Suprapubic skin (tissue), 4 donors: Measurements from ENCODE around the gene SUFU.

Experiments
- CTCF ChIP-seq, 2 donors: fragments of 200-600 bp in 1 of 2; fragments of 450-650 bp in 1 of 2; sonication (generic) in 1 of 2; IDR thresholded peaks; one replicate each; pipeline ENCODE4 v1.5.1; 2016 to 2019; ENCODE audit warnings: antibody characterized with exemption in 2 of 2, mild to moderate bottlenecking in 1 of 2, moderate library complexity in 1 of 2
- EP300 ChIP-seq: sonication (generic); formaldehyde crosslinking; IDR thresholded peaks from one replicate; pipeline ENCODE4 v1.6.1; 2017; ENCODE audit warnings: antibody characterized with exemption
- POLR2A ChIP-seq, 2 donors: fragments of 450-650 bp; IDR thresholded peaks; one replicate each; pipeline ENCODE4 v1.6.1; 2017; ENCODE audit warnings: antibody characterized with exemption in 2 of 2, mild to moderate bottlenecking in 2 of 2, moderate library complexity in 2 of 2
- POLR2AphosphoS5 ChIP-seq, 3 donors: sonication (generic); formaldehyde crosslinking; IDR thresholded peaks; one replicate each; pipeline ENCODE4 v1.6.1; 2017; ENCODE audit warnings: antibody characterized with exemption in 3 of 3

- TF ChIP-seq EP300 = no peak
- no peak for TF ChIP-seq POLR2AphosphoS5 (IDR thresholded peaks at IDR 0.05)
- TF ChIP-seq POLR2A (IDR thresholded peaks at IDR 0.05) = no peak
- no peak for TF ChIP-seq CTCF (IDR thresholded peaks at IDR 0.05)
Measured at GRCh38 chr10:102605712-102606111, 101.9 kb downstream of the SUFU start.
